Body of pancreas (tissue), 4 donors: ENCODE results near the gene ACSL6. TPM values are rescaled to one million over a fixed set of nuclear protein-coding genes. Genes with fewer than 3 reads are reported as not detected.

Experiments
- ATAC-seq: fragments of 150-250 bp; one replicate; pipeline ENCODE4 v1.9.1; 2016
- DNase-seq, 4 donors: peaks; one replicate each; pipeline ENCODE4 v3.0.0-alpha.2; 2019
- H3K27ac ChIP-seq, 4 donors: fragments of 200-600 bp; sonication (generic); 1 replicate in 3 of 4; 2 replicates in 1 of 4; pipeline versions ENCODE4 v1.5.1 to v1.6.1; 2016 to 2019; ENCODE audit warnings: mild to moderate bottlenecking in 1 of 4, mixed read lengths in 1 of 4, moderate library complexity in 1 of 4
- H3K27me3 ChIP-seq, 2 donors: fragments of 200-600 bp; sonication (generic); one replicate each; pipeline ENCODE4 v1.6.0; 2016; ENCODE audit warnings: mild to moderate bottlenecking in 1 of 2
- H3K36me3 ChIP-seq, 2 donors: fragments of 200-600 bp; sonication (generic); replicated peaks in 1 of 2; 2 replicates each; pipeline ENCODE4 v1.5.1; 2016; ENCODE audit warnings: low read depth in 2 of 2; ENCODE audit not compliant: insufficient read depth in 1 of 2
- H3K4me1 ChIP-seq: fragments of 200-600 bp; sonication (generic); one replicate; pipeline ENCODE4 v1.6.0; 2016
- H3K4me3 ChIP-seq, 2 donors: fragments of 200-600 bp; sonication (generic); 1 replicate in 1 of 2; 2 replicates in 1 of 2; pipeline ENCODE4 v1.5.1; 2016 to 2019
- H3K9me3 ChIP-seq, 3 donors: fragments of 200-600 bp; sonication (generic); 1 replicate in 2 of 3; 2 replicates in 1 of 3; pipeline ENCODE4 v1.5.1; 2016
- POLR2A ChIP-seq, 3 donors: fragments of 450-650 bp; IDR thresholded peaks; one replicate each; pipeline ENCODE4 v1.6.1; 2016; ENCODE audit warnings: antibody characterized with exemption in 3 of 3, mild to moderate bottlenecking in 2 of 3
- WGBS, 2 donors: methylation state at CpG; one replicate each; pipeline ENCODE4 v1.1.5; 2017; 5-methylcytosine and 5-hydroxymethylcytosine counted together
- intact Hi-C: fragments of 100-400 bp; cut with DNase I; formaldehyde crosslinking; loops from one replicate; pipeline ENCODE4 v1.15.1; 2023
- total RNA-seq, 2 donors: library from RNA; depleted of rRNA; stranded (reverse); fragments of >200 nt; gene quantifications; one replicate each; pipeline ENCODE4 v1.1.0, GENCODE V29; 2016
- TF ChIP-seq, protein P1 (sequence below), 7 experiments: fragments of 450-650 bp in 4 of 7; fragments of 200-600 bp in 3 of 7; sonication (generic) in 3 of 7; IDR thresholded peaks; one replicate each; pipeline ENCODE4 v1.5.1; 2016 to 2019; ENCODE audit warnings: antibody characterized with exemption in 7 of 7

Gene ACSL6
- total RNA-seq, 2 donors from 2014 or later: 2.0 to 2.1 TPM

DNA sequence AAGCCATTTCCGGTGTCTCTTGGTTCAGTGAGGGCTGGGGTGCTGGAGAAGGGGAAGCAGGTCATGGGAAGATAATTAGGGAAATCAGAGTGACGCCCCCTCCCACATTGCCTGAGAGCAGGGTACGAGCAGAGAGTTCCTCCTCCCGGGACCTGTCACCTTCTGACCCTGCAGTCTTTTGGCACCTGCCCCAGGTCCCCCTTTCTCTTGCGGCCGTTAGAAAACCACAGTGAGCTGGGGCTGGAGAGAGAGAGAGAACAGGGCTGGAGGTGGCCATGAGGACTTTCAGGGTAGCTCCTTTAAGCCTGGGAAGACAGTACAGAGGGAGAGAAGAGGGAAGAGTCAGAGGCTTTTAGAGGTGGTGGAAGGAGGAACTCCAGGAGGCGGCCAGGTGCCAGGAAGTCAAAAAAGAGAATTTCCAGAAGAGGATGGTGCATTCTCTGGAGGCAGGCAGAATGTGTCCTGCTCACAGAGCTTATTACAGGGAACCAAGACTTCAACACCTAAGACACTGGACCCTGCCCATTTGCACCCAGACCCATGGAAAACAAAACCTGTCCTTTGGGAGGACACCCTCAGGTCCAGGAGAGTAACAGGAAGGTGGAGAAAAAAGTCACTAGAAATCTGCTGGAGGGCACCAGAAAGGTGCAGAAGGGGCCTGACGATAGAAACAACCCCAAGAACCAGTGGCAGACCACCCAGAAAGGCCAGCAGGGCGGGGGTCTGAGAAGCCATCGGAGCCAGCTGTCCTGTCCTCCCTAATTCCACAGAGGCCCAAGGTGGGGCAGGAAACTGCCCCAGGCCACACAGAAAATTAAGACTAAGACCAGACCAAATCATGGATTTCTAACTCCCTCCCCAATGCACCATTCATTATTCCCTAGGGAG lies 6.5 kb upstream of the ACSL6 start:
- DNase-seq: no peak
- Histone ChIP-seq H3K4me1 (no peaks in the 10 kb centered on the region), H3K27me3 (no peaks in the 10 kb centered on the region), H3K4me3 (no peak overlapping the region), H3K36me3 (no peaks in the 10 kb centered on the region), H3K27ac (no peak overlapping the region), H3K9me3 (no peaks in the 10 kb centered on the region)
- TF ChIP-seq, protein P1, sequence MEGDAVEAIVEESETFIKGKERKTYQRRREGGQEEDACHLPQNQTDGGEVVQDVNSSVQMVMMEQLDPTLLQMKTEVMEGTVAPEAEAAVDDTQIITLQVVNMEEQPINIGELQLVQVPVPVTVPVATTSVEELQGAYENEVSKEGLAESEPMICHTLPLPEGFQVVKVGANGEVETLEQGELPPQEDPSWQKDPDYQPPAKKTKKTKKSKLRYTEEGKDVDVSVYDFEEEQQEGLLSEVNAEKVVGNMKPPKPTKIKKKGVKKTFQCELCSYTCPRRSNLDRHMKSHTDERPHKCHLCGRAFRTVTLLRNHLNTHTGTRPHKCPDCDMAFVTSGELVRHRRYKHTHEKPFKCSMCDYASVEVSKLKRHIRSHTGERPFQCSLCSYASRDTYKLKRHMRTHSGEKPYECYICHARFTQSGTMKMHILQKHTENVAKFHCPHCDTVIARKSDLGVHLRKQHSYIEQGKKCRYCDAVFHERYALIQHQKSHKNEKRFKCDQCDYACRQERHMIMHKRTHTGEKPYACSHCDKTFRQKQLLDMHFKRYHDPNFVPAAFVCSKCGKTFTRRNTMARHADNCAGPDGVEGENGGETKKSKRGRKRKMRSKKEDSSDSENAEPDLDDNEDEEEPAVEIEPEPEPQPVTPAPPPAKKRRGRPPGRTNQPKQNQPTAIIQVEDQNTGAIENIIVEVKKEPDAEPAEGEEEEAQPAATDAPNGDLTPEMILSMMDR (IDR thresholded peaks at IDR 0.05): no peak
- TF ChIP-seq POLR2A (IDR thresholded peaks at IDR 0.05): no peak
- WGBS, 2 donors: 33 to 45% methylated on average over 10 of the region's 10 CpGs
- ATAC-seq: no peak
- intact Hi-C loops: no loop called here

DNA sequence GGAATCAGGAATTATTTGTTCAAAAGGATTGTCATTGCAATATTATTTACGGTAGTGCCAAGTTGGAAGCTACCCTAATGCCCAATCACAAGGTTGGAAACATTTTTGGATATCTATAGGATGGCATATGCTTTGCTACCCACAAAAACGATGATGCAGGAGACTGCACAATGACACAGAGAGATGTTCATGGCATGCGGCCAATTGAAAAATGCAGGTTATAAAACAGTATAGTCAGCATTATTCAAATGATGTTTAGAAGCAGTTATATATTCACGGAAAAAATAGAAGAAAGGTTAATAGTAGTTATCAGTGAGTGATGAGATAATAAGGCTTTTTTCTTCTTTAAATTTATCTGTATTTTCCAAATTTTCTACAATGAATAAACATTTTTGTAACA lies 5.9 kb upstream of the ACSL6 start:
- WGBS, 2 donors: 21 to 55% methylated on average over 4 of the region's 4 CpGs
- Histone ChIP-seq H3K4me3 (no peak overlapping the region), H3K9me3 (no peaks in the 10 kb centered on the region), H3K36me3 (no peaks in the 10 kb centered on the region), H3K27ac (no peak overlapping the region), H3K27me3 (no peaks in the 10 kb centered on the region), H3K4me1 (peaks cover under 1% of the 10 kb centered on the region)
- TF ChIP-seq POLR2A (IDR thresholded peaks at IDR 0.05): no peak
- TF ChIP-seq, protein P1 (IDR thresholded peaks at IDR 0.05): no peak
- intact Hi-C loops: no loop called here
- DNase-seq (no peak), ATAC-seq (no peak)

DNA sequence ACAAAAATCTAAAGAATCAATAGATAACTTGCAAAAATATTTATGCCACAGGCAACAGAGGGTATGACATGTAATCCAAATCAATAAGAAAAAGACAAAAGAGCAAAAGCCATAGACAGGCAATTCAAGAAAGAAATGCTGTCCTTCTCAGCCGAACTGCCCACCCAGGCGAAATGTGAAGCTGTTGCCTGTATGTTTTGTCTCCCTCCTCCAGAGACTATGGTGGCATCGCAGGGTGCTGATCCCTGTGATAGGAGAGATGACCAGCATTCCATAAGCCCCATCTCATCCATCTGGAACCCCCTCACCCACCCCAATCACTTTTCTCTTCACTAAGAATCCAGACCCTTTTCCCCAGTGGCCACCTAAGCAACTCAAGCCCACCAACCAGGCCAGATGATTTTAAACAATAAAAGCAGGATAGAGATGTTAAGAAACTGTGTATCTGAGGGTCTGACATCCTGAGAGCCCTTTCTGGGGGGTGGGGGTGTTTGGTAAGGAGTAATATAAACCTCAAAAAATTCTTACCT lies 5.3 kb upstream of the ACSL6 start:
- Histone ChIP-seq H3K36me3 (no peaks in the 10 kb centered on the region), H3K4me3 (no peak overlapping the region), H3K27me3 (no peaks in the 10 kb centered on the region), H3K9me3 (no peaks in the 10 kb centered on the region), H3K27ac (no peak overlapping the region), H3K4me1 (peaks cover 5% of the 10 kb centered on the region)
- intact Hi-C loops: no loop called here
- no peak for ATAC-seq
- TF ChIP-seq, protein P1 (IDR thresholded peaks at IDR 0.05): no peak
- TF ChIP-seq POLR2A (IDR thresholded peaks at IDR 0.05): no peak
- WGBS, 2 donors: 66 to 76% methylated on average over 3 of the region's 3 CpGs
- DNase-seq: no peak

DNA sequence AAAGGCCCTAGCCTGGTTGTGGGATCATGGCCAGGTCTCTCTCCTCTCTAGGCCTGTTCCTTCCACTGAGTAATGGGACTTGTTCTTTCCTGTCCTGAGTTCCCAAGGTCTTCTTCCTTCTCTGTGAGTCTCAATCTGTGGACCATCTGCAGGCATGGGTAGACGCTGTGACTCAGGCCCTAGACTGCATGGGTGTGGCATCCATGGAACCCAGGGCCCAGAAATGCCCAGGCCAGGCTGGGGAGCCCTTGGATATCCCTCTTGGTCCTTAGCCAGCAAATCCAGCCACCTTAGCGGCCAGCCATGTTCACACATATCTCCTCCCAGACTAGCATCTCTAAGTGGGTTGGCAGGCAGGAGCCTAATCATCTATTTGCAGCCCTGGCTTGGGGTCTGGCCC lies 2.3 kb upstream of the ACSL6 start:
- H3K9me3 ChIP-seq: no peaks in the 10 kb centered on the region
- ATAC-seq (no peak), DNase-seq (peak in 1 of 4 donors; percentile 2)
- intact Hi-C loops: no loop called here
- peaks cover 11% of the 10 kb centered on the region for H3K4me1 ChIP-seq
- no peaks in the 10 kb centered on the region for H3K36me3 ChIP-seq
- no peaks in the 10 kb centered on the region for H3K27me3 ChIP-seq
- 90 to 93% methylated on average over 2 of the region's 2 CpGs for WGBS, 2 donors
- no peak for TF ChIP-seq POLR2A (IDR thresholded peaks at IDR 0.05)
- H3K27ac ChIP-seq: no peak overlapping the region
- no peak overlapping the region for H3K4me3 ChIP-seq

DNA sequence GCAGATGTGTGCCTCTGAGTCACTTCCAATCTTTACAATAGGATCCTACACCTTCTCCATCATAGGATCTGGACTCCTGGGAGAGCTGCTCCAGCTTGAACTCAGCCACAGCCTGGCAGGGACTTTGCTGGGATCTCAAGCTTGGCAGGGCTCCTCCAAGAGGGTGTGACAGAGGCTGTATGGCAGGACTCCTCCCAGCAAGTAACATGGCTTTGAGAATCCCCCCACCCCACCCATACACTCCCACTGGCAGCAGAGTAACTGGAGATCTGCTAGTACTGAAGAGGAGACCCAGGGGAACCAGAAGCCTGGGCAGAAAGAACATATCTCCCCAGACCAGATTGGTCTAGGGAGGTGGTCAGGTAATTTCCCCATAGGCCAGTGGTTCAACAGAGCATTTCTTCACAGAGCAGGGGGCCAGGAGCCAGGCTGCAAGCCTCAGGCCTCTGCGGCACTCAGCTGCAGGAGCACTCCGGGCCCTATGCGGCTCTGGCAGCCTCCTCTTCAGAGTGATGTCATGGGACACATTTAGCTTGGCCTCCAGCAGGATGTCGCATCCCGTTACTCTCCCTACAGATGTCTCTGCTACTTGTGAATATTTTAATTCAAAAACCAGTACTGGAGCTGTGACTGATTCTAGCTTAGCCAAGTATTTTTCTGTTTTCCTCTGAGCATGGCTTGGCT lies 1.7 kb upstream of the ACSL6 start:
- Histone ChIP-seq H3K4me3 (no peak overlapping the region), H3K4me1 (peaks cover 11% of the 10 kb centered on the region), H3K27me3 (no peaks in the 10 kb centered on the region), H3K36me3 (no peaks in the 10 kb centered on the region), H3K27ac (no peak overlapping the region), H3K9me3 (no peaks in the 10 kb centered on the region)
- ATAC-seq: no peak
- no peak for TF ChIP-seq POLR2A (IDR thresholded peaks at IDR 0.05)
- TF ChIP-seq, protein P1 (IDR thresholded peaks at IDR 0.05): no peak
- intact Hi-C loops: no loop called here
- WGBS, 2 donors: 65 to 96% methylated on average over 4 to 5 of the region's 5 CpGs
- peak in 1 of 4 donors; percentile 5 for DNase-seq
